Tracheal epithelial cell (primary cell): ENCODE measurements around the gene FMC1. TPM values are rescaled to one million over a fixed set of nuclear protein-coding genes. Genes with fewer than 3 reads are reported as not detected.

ENCODE experiments used
- total RNA-seq: library from RNA; depleted of rRNA; stranded (reverse); fragments of >200 nt; gene quantifications from 2 replicates; pipeline ENCODE4 v1.2.1, GENCODE V29; 2014

Gene FMC1
- total RNA-seq: 4.9 and 6.3 TPM in 2 replicates

GRCh38 chr7:139341058-139341775 is at the start of gene FMC1:
Gene FMC1, plus strand, starts transcription at chr7:139341337. Its CDS starts 48 bp downstream, at chr7:139341385.

GRCh38 chr7:139359366-139360209 is 18.5 kb downstream of the FMC1 start, which contains the start of gene LUC7L2:
Gene LUC7L2, plus strand, starts transcription at chr7:139359894. Its CDS starts 368 bp downstream, at chr7:139360262.

Other genes starting within 250 kb of the FMC1 start
- gene ZC3HAV1, start 231.6 kb upstream of the FMC1 start, total RNA-seq: 15.4 and 20.5 TPM in 2 replicates
- gene UBN2, start 110.1 kb upstream of the FMC1 start, total RNA-seq: 3.1 and 6.4 TPM in 2 replicates
- gene LUC7L2, start 18.6 kb downstream of the FMC1 start, total RNA-seq: 22.4 and 34.3 TPM in 2 replicates
- 4.3 and 9.4 TPM in 2 replicates for gene KLRG2, start 142.3 kb downstream of the FMC1 start, total RNA-seq
- not detected in 2 replicates for gene CLEC2L, start 182.3 kb downstream of the FMC1 start, total RNA-seq